AG04450 (cell line): ENCODE measurements around the gene PHF23. TPM values are rescaled to one million over a fixed set of nuclear protein-coding genes. Genes with fewer than 3 reads are reported as not detected.
A peak's percentile ranks its signal among the peaks of the same experiment; 100 is the strongest.

Experiments
- CTCF ChIA-PET: fragments of 300-600, 350-600 bp; formaldehyde crosslinking; extraction: SDS; loops from one replicate; lab custom pipeline; 2022; ENCODE audit warnings: antibody characterized with exemption, inconsistent platforms; lab: Charles Lee
- POLR2A ChIA-PET: fragments of 350-600 bp; formaldehyde crosslinking; extraction: SDS; loops from one replicate; lab custom pipeline; 2021; ENCODE audit warnings: antibody characterized with exemption, inconsistent platforms; lab: Yijun Ruan, JAX
- DNase-seq: peaks from one replicate; pipeline ENCODE4 v3.0.0-alpha.2; 2011; ENCODE audit warnings: low read depth, low spot score
- H3K27ac ChIP-seq: one replicate; pipeline ENCODE4 v1.5.1; 2012; ENCODE audit warnings: low read depth, low read length, control low read depth
- H3K27me3 ChIP-seq: one replicate; pipeline ENCODE4 v1.6.0; 2012; ENCODE audit warnings: low read length; ENCODE audit not compliant: control insufficient read depth, insufficient read depth
- H3K4me3 ChIP-seq: 2 replicates; pipeline ENCODE4 v1.5.1; 2011; ENCODE audit warnings: mild to moderate bottlenecking, low read depth, low read length, control low read depth
- H3K9me3 ChIP-seq: 2 replicates; pipeline ENCODE4 v1.5.1; 2012; ENCODE audit warnings: low read length; ENCODE audit not compliant: control insufficient read depth, insufficient read depth
- CTCF ChIP-seq: IDR thresholded peaks from 2 replicates; pipeline ENCODE4 v1.5.1; 2011; ENCODE audit warnings: low read depth, low read length, control low read depth, inconsistent platforms
- polyA plus RNA-seq: library from polyadenylated mRNA; depleted of rRNA; stranded (reverse); fragments of >200 nt; gene quantifications from 2 replicates; pipeline ENCODE4 v1.2.3, GENCODE V29; 2011

PHF23 gene
- polyA plus RNA-seq, 1 experiment = 56.3 TPM

DNA sequence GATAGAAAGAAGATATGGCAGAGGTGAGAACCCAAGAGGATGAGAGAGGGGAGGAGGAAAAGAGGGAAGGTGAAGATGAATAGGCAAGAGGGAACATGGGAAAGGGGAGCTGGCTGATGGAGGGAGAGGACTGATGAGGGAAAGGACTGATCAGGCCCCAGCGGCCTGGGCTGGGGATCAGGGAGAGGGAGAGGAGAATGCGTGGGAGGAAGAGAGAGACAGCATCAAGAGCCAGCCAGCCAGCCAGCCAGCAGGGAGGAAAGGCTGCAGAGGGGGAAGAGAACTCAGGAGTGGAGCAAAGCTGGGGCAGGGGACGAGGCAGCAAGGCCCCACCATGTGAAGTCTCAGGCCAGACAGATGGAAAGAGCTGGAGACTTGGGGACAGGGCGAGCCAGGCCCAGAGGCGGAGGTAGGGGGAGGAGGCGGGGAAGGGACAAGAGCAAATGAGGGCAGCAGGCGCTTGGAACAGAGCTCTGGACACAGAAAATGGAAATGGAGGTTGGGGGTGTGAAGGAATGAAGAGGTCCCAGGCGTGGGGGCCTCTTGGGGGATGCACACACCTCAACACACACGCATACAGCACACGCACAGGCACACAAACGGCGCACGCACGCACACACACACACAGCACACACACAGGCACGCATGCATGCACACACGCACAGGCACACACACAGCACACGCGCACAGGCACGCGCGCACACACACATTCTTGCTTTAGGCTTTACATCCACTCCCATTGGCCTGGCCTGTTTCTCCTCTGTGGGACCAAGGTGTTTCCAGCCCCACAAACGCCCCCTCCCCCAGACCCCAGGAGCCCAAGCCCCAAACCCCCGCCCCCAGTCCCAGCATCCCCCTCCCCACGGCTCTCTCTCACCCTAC is 31.9 kb downstream of the PHF23 start:
- ChIA-PET POLR2A (no interaction called here), CTCF (interaction anchor here (0.6 kb wide), 1 partner anchor 30 kb away, joined by 3 read pairs; no protein-coding TSS in a partner anchor)
- no peak for DNase-seq
- Histone ChIP-seq H3K4me3 (no peak overlapping the region), H3K9me3 (no peaks in the 10 kb centered on the region; the same call in 1 of the 2 replicates), H3K27me3 (no peaks in the 10 kb centered on the region), H3K27ac (no peak overlapping the region)
- no peak for TF ChIP-seq CTCF

DNA sequence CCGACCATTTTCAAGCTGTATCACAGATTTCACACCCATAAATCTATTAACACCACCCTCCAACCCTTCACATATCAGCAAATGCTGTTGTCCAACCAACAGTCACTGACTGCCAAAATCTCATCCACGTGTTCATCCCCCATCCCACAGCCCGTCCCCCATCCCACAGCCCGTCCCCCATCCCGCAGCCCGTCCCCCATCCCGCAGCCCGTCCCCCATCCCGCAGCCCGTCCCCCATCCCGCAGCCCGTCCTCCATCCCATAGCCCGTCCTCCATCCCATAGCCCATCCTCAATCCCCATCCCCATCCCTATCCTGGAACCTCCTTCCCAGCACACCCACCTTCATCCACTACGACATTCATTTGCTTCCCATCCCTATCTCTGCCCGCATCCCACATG is 33.7 kb downstream of the PHF23 start:
- POLR2A ChIA-PET = interaction anchor here (0.7 kb wide), 1 partner anchor 278 kb away, joined by 3 read pairs; no protein-coding TSS in a partner anchor
- peak overlapping the region; percentile 61 for H3K27ac ChIP-seq
- no peak for TF ChIP-seq CTCF
- DNase-seq = no peak
- no peaks in the 10 kb centered on the region for H3K27me3 ChIP-seq
- peak overlapping the region; percentile 63 for H3K4me3 ChIP-seq
- CTCF ChIA-PET = interaction anchor here (1.5 kb wide), 1 partner anchor 9 kb away, joined by 5 read pairs; no protein-coding TSS in a partner anchor
- no peaks in the 10 kb centered on the region; the same call in 1 of the 2 replicates for H3K9me3 ChIP-seq

DNA sequence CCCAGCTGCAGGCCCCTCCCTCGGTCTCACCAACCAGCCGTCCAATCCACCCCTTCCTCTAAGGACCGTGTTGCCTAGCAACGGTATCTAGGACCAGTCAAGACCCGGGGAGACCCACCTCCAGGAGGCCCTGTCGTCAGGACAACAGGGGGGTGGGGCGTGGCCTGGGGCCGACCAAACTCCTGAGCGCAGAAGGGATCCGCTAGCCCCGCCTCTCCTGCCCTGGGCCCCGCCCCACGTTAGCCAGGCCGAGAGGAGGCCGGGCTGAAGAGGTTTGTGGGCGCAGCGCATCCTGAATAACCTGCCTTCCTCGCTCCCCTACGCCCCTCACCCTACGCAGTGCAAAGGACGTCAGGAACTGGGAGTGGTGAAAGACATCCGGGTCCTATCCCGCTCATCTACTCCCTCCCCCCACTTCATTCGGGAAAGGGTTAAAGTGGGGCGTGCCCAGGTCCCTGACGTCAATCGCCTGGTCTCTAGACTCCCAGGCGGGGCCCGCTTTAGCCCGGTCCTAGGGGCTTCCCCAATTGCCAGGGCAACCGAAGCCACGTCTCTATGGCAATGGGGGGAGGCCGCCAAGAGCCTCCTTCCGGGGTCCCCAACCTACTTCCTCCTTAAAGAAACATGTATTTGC is 34.3 kb downstream of the PHF23 start:
- H3K27ac ChIP-seq = peak overlapping the region; percentile 61
- ChIA-PET POLR2A (interaction anchor here (0.7 kb wide), 1 partner anchor 279 kb away, joined by 3 read pairs; no protein-coding TSS in a partner anchor), CTCF (interaction anchor here (0.6 kb wide), 1 partner anchor 31 kb away, joined by 5 read pairs; no protein-coding TSS in a partner anchor)
- H3K4me3 ChIP-seq = peak overlapping the region; percentile 63
- no peak for TF ChIP-seq CTCF
- peak; percentile 59 for DNase-seq
- no peaks in the 10 kb centered on the region; the same call in 1 of the 2 replicates for H3K9me3 ChIP-seq
- no peaks in the 10 kb centered on the region for H3K27me3 ChIP-seq

DNA sequence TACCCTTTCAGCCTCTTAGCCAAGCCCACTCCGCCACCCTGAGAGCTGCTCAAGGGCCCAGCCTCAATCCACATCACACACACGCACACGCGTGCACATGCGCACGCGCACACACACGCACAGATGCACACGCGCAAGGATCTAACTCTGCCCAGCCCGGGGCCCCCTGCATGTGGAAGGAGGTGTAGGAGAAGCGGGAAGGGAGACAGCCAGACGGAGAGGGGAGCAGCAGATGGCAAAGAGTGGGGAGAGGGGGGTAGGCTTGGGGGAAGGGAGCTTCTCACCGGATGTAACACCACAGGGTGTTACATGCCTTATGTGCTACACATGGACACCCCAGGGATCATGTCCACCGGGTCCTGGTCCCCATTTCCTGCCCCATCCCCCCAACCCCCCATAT is 34.9 kb downstream of the PHF23 start:
- Histone ChIP-seq H3K9me3 (no peaks in the 10 kb centered on the region; the same call in 1 of the 2 replicates), H3K27me3 (no peaks in the 10 kb centered on the region), H3K4me3 (no peak overlapping the region), H3K27ac (no peak overlapping the region)
- no peak for DNase-seq
- TF ChIP-seq CTCF = no peak
- POLR2A ChIA-PET = no interaction called here
- CTCF ChIA-PET = interaction anchor here (0.6 kb wide), 1 partner anchor 31 kb away, joined by 5 read pairs; no protein-coding TSS in a partner anchor
